GM18873 (cell line): ENCODE measurements around the gene IDH3G.

Experiments
- ATAC-seq: cut with Tn5 transposase; IDR thresholded peaks from one replicate; pipeline ENCODE4 v1.9.1; 2021; ENCODE audit warnings: mild to moderate bottlenecking, moderate library complexity, moderate number of reproducible peaks; ENCODE audit not compliant: unreplicated experiment, low FRiP score

The IDH3G gene

GRCh38 chrX:153773741-153774575 lies 20.2 kb downstream of the IDH3G start:
- no peak for ATAC-seq

- ATAC-seq: no peak
Observed at GRCh38 chrX:153773218-153773611, 21.0 kb downstream of the IDH3G start.

GRCh38 chrX:153772316-153773217 lies 21.6 kb downstream of the IDH3G start:
- no peak for ATAC-seq

- ATAC-seq: no peak
Observed at GRCh38 chrX:153771415-153772315, 22.5 kb downstream of the IDH3G start.

- ATAC-seq: no peak
Observed at GRCh38 chrX:153770601-153771414, 23.4 kb downstream of the IDH3G start.

GRCh38 chrX:153769865-153770600 lies 24.1 kb downstream of the IDH3G start:
- no peak for ATAC-seq

- ATAC-seq: no peak
Observed at GRCh38 chrX:153769158-153769864, 24.9 kb downstream of the IDH3G start.

- ATAC-seq: no peak
Observed at GRCh38 chrX:153768311-153769157, 25.6 kb downstream of the IDH3G start.

- ATAC-seq: no peak
Observed at GRCh38 chrX:153767674-153768055, 26.5 kb downstream of the IDH3G start.

- ATAC-seq: no peak
Observed at GRCh38 chrX:153766871-153767673, 27.1 kb downstream of the IDH3G start.

GRCh38 chrX:153766098-153766817 lies 27.9 kb downstream of the IDH3G start:
- no peak for ATAC-seq

- ATAC-seq: no peak
Observed at GRCh38 chrX:153765138-153766079, 28.8 kb downstream of the IDH3G start.

- ATAC-seq: no peak
Observed at GRCh38 chrX:153764786-153765137, 29.4 kb downstream of the IDH3G start.

GRCh38 chrX:153763989-153764755 lies 30.0 kb downstream of the IDH3G start, which contains the start of gene PLXNB3:
TSS of gene PLXNB3 (plus strand) at chrX:153764249. CDS start at chrX:153765536, 1,287 bp downstream.
- peak; percentile 46 for ATAC-seq
